Testis (tissue), 3 donors: Measurements from ENCODE around the gene HIPK2. TPM values are rescaled to one million over a fixed set of nuclear protein-coding genes. Genes with fewer than 3 reads are reported as not detected.

Experiments
- DNase-seq: peaks from one replicate; pipeline ENCODE4 v3.0.0-alpha.2; 2019
- H3K27ac ChIP-seq, 2 donors: fragments of 200-600 bp; sonication (generic); one replicate each; pipeline ENCODE4 v1.5.1; 2019
- H3K27me3 ChIP-seq: fragments of 200-600 bp; sonication (generic); one replicate; pipeline ENCODE4 v1.5.1; 2019
- H3K36me3 ChIP-seq: fragments of 200-600 bp; sonication (generic); one replicate; pipeline ENCODE4 v1.5.1; 2017; ENCODE audit warnings: low read depth; ENCODE audit errors: missing control alignments
- H3K4me1 ChIP-seq: fragments of 200-600 bp; sonication (generic); one replicate; pipeline ENCODE4 v1.5.1; 2019
- H3K4me3 ChIP-seq, 2 donors: fragments of 200-600 bp; sonication (generic); one replicate each; pipeline ENCODE4 v1.5.1; 2017 to 2019
- H3K9me3 ChIP-seq: fragments of 200-600 bp; sonication (generic); one replicate; pipeline ENCODE4 v1.5.1; 2017
- CTCF ChIP-seq, 3 experiments: fragments of 450-650 bp in 2 of 3; fragments of 200-600 bp in 1 of 3; sonication (generic) in 1 of 3; IDR thresholded peaks; one replicate each; pipeline ENCODE4 v1.5.1; 2016 to 2019; ENCODE audit warnings: antibody characterized with exemption in 3 of 3, mild to moderate bottlenecking in 2 of 3, moderate library complexity in 1 of 3
- POLR2A ChIP-seq: fragments of 450-650 bp; IDR thresholded peaks from one replicate; pipeline ENCODE4 v1.6.1; 2017; ENCODE audit warnings: antibody characterized with exemption, mild to moderate bottlenecking, moderate library complexity
- WGBS, 2 donors: methylation state at CpG; one replicate each; pipeline ENCODE4 v1.1.5; 2018; 5-methylcytosine and 5-hydroxymethylcytosine counted together
- intact Hi-C: fragments of 100-400 bp; cut with DNase I; formaldehyde crosslinking; loops from one replicate; pipeline ENCODE4 v1.15.1; 2023; ENCODE audit warnings: low total_unique reads
- polyA plus RNA-seq: library from polyadenylated mRNA; stranded (reverse); fragments of 350-450 nt; fragmentation: Illumina TruSeq; extraction: RNeasy Lipid Tissue Mini Kit (QIAGEN cat#74804); gene quantifications from one replicate; pipeline ENCODE4 v1.2.3, GENCODE V29; 2014; ENCODE audit warnings: low read depth, low replicate concordance; ENCODE audit not compliant: insufficient read depth
- total RNA-seq, 2 donors: library from RNA; depleted of rRNA; stranded (reverse); fragments of >200 nt; gene quantifications; one replicate each; pipeline ENCODE4 v1.2.3, GENCODE V29; 2016

The HIPK2 gene
- total and polyA plus RNA-seq, 3 donors from 2014 or later = 6.3 to 22.4 (median 17.8) TPM

- 83 to 89% methylated on average over 9 of the region's 9 CpGs for WGBS, 2 donors
- no peaks in the 10 kb centered on the region for H3K4me1 ChIP-seq
- no peak for DNase-seq
- H3K9me3 ChIP-seq = no peaks in the 10 kb centered on the region
- TF ChIP-seq CTCF (IDR thresholded peaks at IDR 0.05) = no peak
- intact Hi-C loops = no loop called here
- H3K27ac ChIP-seq = no peak overlapping the region
- no peak overlapping the region for H3K4me3 ChIP-seq
- no peaks in the 10 kb centered on the region for H3K36me3 ChIP-seq
- H3K27me3 ChIP-seq = no peaks in the 10 kb centered on the region
Measured at GRCh38 chr7:139718859-139719258, 58.9 kb downstream of the HIPK2 start.

GRCh38 chr7:139718141-139718540 lies 59.7 kb downstream of the HIPK2 start:
- H3K4me3 ChIP-seq = no peak overlapping the region
- H3K9me3 ChIP-seq = no peaks in the 10 kb centered on the region
- no peak for DNase-seq
- no peak overlapping the region for H3K27ac ChIP-seq
- TF ChIP-seq CTCF (IDR thresholded peaks at IDR 0.05) = no peak
- TF ChIP-seq POLR2A = no peak
- H3K27me3 ChIP-seq = no peaks in the 10 kb centered on the region
- H3K36me3 ChIP-seq = no peaks in the 10 kb centered on the region
- intact Hi-C loops = no loop called here
- no peaks in the 10 kb centered on the region for H3K4me1 ChIP-seq

- no peak for TF ChIP-seq CTCF (IDR thresholded peaks at IDR 0.05)
- TF ChIP-seq POLR2A = no peak
- Histone ChIP-seq H3K27ac (no peak overlapping the region), H3K27me3 (no peaks in the 10 kb centered on the region)
Measured at GRCh38 chr7:139716156-139716942, 61.4 kb downstream of the HIPK2 start.

GRCh38 chr7:139715194-139715815 lies 62.5 kb downstream of the HIPK2 start:
- WGBS, 2 donors = 93 to 98% methylated on average over 13 of the region's 13 CpGs
- TF ChIP-seq POLR2A (no peak), CTCF (IDR thresholded peaks at IDR 0.05) (no peak)
- Histone ChIP-seq H3K27me3 (no peaks in the 10 kb centered on the region), H3K4me3 (no peak overlapping the region), H3K9me3 (no peaks in the 10 kb centered on the region), H3K4me1 (no peaks in the 10 kb centered on the region), H3K36me3 (no peaks in the 10 kb centered on the region), H3K27ac (no peak overlapping the region)
- DNase-seq = no peak
- intact Hi-C loops = no loop called here

More at GRCh38 chr7:139716156-139716942, 61.4 kb downstream of the HIPK2 start:
- no peak overlapping the region for H3K4me3 ChIP-seq
- WGBS, 2 donors = 96% methylated on average over 35 to 38 of the region's 39 CpGs
- H3K4me1 ChIP-seq = no peaks in the 10 kb centered on the region
- H3K36me3 ChIP-seq = no peaks in the 10 kb centered on the region
- intact Hi-C loops = no loop called here
- no peak for DNase-seq
- H3K9me3 ChIP-seq = no peaks in the 10 kb centered on the region
